Thymus (tissue), 2 donors: ENCODE data around the gene C16orf46. TPM values are rescaled to one million over a fixed set of nuclear protein-coding genes. Genes with fewer than 3 reads are reported as not detected.

Source experiments
- polyA plus RNA-seq: library from polyadenylated mRNA; stranded (reverse); fragments of 200-250 nt; gene quantifications from one replicate; pipeline ENCODE4 v1.2.3, GENCODE V29; 2013
- total RNA-seq: library from RNA; stranded (reverse); fragments of 120-200 nt; gene quantifications from one replicate; pipeline ENCODE4 v1.2.4, GENCODE V29; 2013
- donor health status: healthy.

C16orf46 gene
- total and polyA plus RNA-seq, 2 donors: 0.28 to 1.4 TPM

Other genes with a start within 250 kb of the C16orf46 start
- 58.5 TPM for gene CMC2, start 70.4 kb downstream of the C16orf46 start, total RNA-seq
- gene CMC2, start 70.4 kb downstream of the C16orf46 start, polyA plus RNA-seq: 94.3 TPM
- 39.0 TPM for gene CENPN, start 70.0 kb downstream of the C16orf46 start, total RNA-seq
- gene CENPN, start 70.0 kb downstream of the C16orf46 start, polyA plus RNA-seq: 6.3 TPM
- 25.7 TPM for gene ATMIN, start 41.4 kb downstream of the C16orf46 start, total RNA-seq
- gene ATMIN, start 41.4 kb downstream of the C16orf46 start, polyA plus RNA-seq: 19.3 TPM
- gene GCSH, start 19.2 kb upstream of the C16orf46 start, total RNA-seq: 13.6 TPM
- 39.3 TPM for gene GCSH, start 19.2 kb upstream of the C16orf46 start, polyA plus RNA-seq
- 0.14 TPM for gene BCO1, start 161.5 kb upstream of the C16orf46 start, total RNA-seq
- gene BCO1, start 161.5 kb upstream of the C16orf46 start, polyA plus RNA-seq: 1.2 TPM
- 2.5 TPM for gene GAN, start 237.7 kb upstream of the C16orf46 start, total RNA-seq
- gene GAN, start 237.7 kb upstream of the C16orf46 start, polyA plus RNA-seq: 2.4 TPM